AG09319 (cell line): ENCODE data around the gene TSPAN15.
A peak's percentile ranks its signal among the peaks of the same experiment; 100 is the strongest.

Experiments used
- DNase-seq: peaks from one replicate; pipeline ENCODE4 v3.0.0-alpha.2; 2010; ENCODE audit warnings: low read depth; ENCODE audit errors: extremely low read depth
- TF ChIP-seq, protein P1 (sequence below): IDR thresholded peaks from 2 replicates; pipeline ENCODE4 v1.5.1; 2011; ENCODE audit warnings: low read depth, mild to moderate bottlenecking, inconsistent platforms, low read length, moderate library complexity

Gene TSPAN15

DNA sequence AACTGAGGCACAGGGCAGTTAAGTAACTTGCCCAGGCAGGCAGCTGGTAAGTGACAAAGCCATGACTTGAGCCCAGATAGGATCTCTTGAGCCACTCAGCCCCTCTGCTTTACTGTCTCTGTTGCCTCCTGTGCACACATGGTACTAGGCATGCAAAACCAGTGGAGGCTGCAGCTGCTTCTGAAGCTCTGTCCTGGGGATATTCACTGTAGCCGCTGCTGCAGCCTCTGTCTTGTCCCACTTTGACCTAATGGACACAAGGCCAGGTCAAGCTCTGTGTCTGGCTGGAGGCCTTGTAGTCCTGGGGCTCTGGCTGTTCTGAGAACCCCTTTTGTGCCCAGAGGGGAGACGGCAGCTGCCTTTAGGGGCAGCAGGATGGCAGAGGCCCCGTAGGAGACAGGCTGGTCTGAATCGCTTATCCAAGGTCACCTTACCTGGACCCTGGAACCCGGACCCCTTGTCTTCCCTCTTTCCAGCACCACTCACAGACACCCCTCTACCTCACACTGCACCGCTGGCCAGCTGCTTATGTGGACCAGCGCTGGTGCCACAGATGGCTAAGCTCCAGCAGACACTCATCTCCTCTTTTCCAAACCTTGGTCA, 57.6 kb downstream of the TSPAN15 start:
- no peak for DNase-seq

DNA sequence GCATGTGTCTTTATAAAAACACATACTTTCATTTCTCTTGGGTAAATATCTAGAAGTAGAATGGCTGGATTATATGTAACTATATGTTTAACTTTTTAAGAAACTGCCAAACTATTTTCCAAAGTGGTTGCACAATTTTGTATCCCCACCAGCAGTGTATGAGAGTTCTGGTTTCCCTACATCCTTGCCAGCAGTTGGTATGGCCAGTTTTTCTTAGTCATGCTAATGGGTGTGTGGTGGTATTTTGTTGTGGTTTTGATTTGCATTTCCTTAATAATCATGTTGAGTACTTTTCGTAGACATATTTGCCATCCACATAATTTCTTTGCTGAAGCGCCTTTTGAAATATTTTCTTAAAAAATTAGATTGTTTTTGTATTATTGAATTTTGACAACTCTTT, 61.6 kb downstream of the TSPAN15 start:
- TF ChIP-seq, protein P1, sequence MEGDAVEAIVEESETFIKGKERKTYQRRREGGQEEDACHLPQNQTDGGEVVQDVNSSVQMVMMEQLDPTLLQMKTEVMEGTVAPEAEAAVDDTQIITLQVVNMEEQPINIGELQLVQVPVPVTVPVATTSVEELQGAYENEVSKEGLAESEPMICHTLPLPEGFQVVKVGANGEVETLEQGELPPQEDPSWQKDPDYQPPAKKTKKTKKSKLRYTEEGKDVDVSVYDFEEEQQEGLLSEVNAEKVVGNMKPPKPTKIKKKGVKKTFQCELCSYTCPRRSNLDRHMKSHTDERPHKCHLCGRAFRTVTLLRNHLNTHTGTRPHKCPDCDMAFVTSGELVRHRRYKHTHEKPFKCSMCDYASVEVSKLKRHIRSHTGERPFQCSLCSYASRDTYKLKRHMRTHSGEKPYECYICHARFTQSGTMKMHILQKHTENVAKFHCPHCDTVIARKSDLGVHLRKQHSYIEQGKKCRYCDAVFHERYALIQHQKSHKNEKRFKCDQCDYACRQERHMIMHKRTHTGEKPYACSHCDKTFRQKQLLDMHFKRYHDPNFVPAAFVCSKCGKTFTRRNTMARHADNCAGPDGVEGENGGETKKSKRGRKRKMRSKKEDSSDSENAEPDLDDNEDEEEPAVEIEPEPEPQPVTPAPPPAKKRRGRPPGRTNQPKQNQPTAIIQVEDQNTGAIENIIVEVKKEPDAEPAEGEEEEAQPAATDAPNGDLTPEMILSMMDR: no peak
- no peak for DNase-seq

More for the DNA sequence above, 57.6 kb downstream of the TSPAN15 start:
- TF ChIP-seq, protein P1: no peak

DNA sequence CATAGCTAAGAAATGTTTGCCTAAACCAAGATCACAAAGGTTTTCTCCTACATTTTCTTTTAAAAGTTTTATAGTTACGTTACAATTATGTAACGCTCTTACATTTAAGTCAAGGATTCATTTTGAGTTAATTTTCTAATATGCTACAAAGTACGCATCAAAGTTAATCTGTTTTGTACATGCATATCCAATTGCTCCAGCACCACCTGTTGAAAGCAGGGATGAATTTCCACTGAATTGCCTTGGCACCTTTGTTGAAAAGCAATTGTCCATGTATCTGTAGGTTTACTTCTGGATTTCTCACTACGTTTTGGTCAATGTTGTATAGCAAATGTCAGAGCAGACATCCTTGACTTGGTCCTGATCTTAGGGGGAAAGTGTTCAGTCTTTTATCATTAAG, 62.4 kb downstream of the TSPAN15 start:
- no peak for DNase-seq
- TF ChIP-seq, protein P1: no peak

DNA sequence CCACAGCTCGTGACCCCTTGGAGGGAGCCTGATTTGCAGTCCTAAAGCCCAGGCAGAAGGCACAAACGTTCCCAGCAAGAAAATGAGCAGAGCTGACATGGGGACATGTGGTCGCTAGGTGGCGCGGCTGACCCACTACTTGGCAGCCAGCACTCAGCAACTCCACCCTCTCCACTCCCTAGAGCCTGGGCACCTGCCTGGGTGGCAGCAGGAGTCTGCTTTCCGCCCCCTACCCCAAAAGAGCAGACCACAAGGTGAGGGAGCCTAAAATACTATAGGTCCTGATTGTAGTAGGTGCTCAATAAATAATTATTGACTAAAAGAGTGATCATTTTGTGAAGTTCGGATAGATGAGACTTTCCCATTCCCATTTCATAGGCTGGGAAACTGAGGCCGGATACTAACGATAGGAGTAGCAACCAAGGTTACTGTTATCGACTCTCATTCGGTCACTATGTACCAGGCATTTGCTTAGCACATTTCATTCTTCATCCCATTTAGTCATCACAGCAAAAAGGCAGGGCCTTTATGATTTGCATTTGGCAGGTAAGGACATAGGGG, 64.5 kb downstream of the TSPAN15 start:
- DNase-seq: peak; percentile 20
- TF ChIP-seq, protein P1: peak; percentile 87

DNA sequence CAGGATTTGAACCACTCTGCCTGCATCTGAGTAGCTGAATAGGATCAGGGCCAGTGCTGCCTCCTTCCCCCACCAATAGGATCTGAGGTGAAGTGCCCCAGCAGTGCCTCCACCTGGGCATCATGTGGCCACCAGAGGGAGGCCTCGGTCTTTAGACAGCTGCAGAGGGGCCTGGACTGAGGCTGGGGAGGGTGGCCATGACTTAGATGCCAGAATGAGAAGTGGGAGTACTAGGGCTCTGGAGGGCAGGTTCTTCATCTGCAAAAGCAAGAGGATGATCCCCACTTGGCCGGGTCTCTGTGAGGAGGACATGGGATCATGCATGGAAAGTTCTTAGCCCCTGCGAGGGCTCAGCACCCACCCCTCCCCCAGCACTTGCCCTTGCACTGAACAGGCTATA, 65.1 kb downstream of the TSPAN15 start:
- no peak for DNase-seq

DNA sequence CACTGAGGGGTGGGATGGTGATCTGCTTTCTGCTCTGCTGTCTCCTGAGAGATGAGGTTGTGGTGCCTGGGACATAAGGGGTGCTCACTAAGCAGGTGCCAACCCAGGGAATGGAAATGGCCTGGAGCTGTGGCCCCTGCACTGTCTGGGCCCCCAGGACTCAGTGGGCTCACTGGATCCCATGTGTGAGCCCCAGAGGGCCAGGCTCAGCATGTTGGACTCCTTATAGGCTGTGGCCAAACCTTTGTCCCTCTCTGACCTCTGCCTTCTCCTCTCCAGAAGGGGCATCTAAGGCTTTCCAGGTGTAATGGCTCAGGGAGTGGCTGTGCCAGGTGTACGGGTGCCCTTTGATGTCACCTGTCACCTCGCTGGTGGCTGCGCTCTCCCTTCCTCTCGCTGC, 65.5 kb downstream of the TSPAN15 start:
- TF ChIP-seq, protein P1: no peak
- no peak for DNase-seq

More for the DNA sequence above, 65.1 kb downstream of the TSPAN15 start:
- TF ChIP-seq, protein P1: no peak; the same call in 1 of the 2 replicates

DNA sequence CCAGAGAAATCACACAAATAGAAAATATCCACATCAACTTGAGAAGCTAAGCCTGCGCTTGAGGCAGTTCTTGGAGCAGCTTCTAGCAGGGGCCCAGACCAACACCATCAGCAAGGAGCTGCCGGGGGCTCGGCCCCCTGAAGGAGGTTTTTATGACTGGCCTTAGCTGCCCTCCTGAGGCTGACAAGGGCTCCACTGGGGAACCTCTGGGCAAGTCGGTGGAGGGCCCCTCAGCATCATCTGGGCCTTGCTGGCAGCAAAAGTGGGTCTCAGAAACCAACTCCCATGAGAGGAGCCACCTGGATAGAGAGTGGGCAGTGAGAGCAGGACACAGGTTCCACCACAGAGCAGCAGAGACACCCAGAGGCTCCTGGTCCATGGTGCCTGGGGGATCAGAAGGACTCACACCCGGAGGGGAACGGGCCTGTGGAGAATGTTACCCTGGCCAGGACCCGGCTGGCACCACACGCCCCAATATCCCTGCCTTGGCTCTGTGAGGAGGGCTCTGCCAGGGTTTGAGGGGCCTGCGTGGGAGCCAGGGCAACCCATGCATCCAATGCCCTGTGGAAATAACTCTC, 66.1 kb downstream of the TSPAN15 start:
- no peak for DNase-seq
- TF ChIP-seq, protein P1: no peak
